ENCODE results near the gene IGSF10. TPM values are rescaled to one million over a fixed set of nuclear protein-coding genes. Genes with fewer than 3 reads are reported as not detected.

IGSF10 gene
- total and polyA plus RNA-seq, 10 of the 15 experiments (the other 5 are each of a cell fraction or from before 2014, with no cell fraction given) = under 0.01 to 0.18 (median 0.03) TPM; not detected in 2

DNA sequence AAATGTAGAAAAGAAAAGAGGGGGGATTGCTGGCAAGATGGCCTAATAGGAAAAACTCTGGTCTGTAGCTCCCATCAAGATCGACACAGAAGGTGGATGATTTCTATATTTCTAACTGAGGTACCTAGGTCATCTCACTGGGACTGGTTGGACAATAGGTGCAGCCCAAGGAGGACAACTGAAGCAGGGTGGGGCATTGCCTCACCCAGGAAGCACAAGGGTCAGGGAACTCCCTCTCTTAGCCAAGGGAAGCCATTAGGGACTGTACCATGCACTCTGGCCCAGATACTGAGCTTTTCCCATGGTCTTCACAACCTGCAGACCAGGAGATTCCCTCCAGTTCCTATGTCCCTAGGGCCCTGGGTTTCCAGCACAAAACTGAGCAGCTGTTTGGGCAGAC is 22.6 kb upstream of the IGSF10 start (continued):
- TF ChIP-seq, protein P1, sequence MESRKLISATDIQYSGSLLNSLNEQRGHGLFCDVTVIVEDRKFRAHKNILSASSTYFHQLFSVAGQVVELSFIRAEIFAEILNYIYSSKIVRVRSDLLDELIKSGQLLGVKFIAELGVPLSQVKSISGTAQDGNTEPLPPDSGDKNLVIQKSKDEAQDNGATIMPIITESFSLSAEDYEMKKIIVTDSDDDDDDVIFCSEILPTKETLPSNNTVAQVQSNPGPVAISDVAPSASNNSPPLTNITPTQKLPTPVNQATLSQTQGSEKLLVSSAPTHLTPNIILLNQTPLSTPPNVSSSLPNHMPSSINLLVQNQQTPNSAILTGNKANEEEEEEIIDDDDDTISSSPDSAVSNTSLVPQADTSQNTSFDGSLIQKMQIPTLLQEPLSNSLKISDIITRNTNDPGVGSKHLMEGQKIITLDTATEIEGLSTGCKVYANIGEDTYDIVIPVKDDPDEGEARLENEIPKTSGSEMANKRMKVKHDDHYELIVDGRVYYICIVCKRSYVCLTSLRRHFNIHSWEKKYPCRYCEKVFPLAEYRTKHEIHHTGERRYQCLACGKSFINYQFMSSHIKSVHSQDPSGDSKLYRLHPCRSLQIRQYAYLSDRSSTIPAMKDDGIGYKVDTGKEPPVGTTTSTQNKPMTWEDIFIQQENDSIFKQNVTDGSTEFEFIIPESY (IDR thresholded peaks at IDR 0.05) = no peak
- TF ChIP-seq FOXK2 (IDR thresholded peaks at IDR 0.05) = no peak
- no peak for TF ChIP-seq FOXM1 (IDR thresholded peaks at IDR 0.05; ENCODE audit: low read depth, low read length)
- no peak for TF ChIP-seq POLR2AphosphoS5 (IDR thresholded peaks at IDR 0.05; ENCODE audit: low read length)

DNA sequence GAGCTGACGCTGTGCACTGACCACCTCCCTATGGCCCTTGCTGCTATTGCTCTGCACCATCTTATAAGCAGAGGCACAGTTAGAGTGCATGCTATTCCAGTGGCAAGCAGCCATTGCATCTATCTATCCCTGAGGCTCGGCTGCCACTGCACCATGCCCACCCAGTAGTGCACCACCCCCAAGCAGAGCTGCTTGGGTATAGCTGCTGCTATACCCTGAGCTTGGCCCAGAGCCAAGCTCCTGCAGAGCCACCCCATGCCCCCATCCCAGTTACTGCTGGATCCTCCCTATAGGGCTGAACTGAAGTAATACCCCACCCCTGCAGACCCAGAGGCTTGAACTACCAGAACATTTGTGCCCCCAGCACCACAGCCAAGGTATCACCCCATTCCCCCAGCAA is 19.6 kb upstream of the IGSF10 start:
- in situ Hi-C loops (cut with MboI) = no loop called here
- no peaks in the 10 kb centered on the region for H3K79me2 ChIP-seq (ENCODE audit: control insufficient read depth, insufficient read depth, low read length)
- no peaks in the 10 kb centered on the region for H3K9me3 ChIP-seq (replicated peaks; ENCODE audit: control insufficient read depth, insufficient read depth, low read length)
- no peak overlapping the region for H3K4me2 ChIP-seq (ENCODE audit: control insufficient read depth, insufficient read depth)
- TF ChIP-seq TBL1XR1 (IDR thresholded peaks at IDR 0.05; ENCODE audit: low read depth, low read length) (no peak), RELA (IDR thresholded peaks at IDR 0.05; ENCODE audit: borderline replicate concordance, partially characterized antibody) (no peak), CEBPB (IDR thresholded peaks at IDR 0.05; ENCODE audit: borderline replicate concordance in 1 of 2, low read depth in 2 of 2, low read length in 2 of 2) (no peak), SMAD5 (IDR thresholded peaks at IDR 0.05; ENCODE audit: low read depth) (no peak), ESRRA (IDR thresholded peaks at IDR 0.05; ENCODE audit: low read length) (no peak), CHD2 (IDR thresholded peaks at IDR 0.05; ENCODE audit: borderline replicate concordance, low read depth, low read length) (no peak), KDM1A (IDR thresholded peaks at IDR 0.05; ENCODE audit: borderline replicate concordance) (no peak), TCF12 (IDR thresholded peaks at IDR 0.05; ENCODE audit: low read depth, low read length) (no peak), SRF (IDR thresholded peaks at IDR 0.05; ENCODE audit: low read depth in 2 of 2, low read length in 2 of 2) (no peak), NR2C1 (IDR thresholded peaks at IDR 0.05) (no peak), ZNF384 (IDR thresholded peaks at IDR 0.05; ENCODE audit: borderline replicate concordance, low read depth, low read length) (no peak), CHD4 (IDR thresholded peaks at IDR 0.05) (no peak)
- TF ChIP-seq, protein P2, sequence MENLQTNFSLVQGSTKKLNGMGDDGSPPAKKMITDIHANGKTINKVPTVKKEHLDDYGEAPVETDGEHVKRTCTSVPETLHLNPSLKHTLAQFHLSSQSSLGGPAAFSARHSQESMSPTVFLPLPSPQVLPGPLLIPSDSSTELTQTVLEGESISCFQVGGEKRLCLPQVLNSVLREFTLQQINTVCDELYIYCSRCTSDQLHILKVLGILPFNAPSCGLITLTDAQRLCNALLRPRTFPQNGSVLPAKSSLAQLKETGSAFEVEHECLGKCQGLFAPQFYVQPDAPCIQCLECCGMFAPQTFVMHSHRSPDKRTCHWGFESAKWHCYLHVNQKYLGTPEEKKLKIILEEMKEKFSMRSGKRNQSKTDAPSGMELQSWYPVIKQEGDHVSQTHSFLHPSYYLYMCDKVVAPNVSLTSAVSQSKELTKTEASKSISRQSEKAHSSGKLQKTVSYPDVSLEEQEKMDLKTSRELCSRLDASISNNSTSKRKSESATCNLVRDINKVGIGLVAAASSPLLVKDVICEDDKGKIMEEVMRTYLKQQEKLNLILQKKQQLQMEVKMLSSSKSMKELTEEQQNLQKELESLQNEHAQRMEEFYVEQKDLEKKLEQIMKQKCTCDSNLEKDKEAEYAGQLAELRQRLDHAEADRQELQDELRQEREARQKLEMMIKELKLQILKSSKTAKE (IDR thresholded peaks at IDR 0.05; ENCODE audit: low read depth, poor library complexity, severe bottlenecking) = no peak
- ChIA-PET POLR2A (no interaction called here), CTCF (interaction anchor here (1.5 kb wide), 1 partner anchor 128 kb away, joined by 3 read pairs; no protein-coding TSS in a partner anchor), RAD21 (ENCODE audit: unreplicated experiment) (no interaction called here), SMC1A (ENCODE audit: uncharacterized antibody, unreplicated experiment) (no interaction called here)
- BruUV-seq (replicated peaks) = no TSS peak
- WGBS (ENCODE audit: insufficient coverage, insufficient replicate concordance, low lambda C conversion rate, missing lambda C conversion rate) = 50% methylated on average over 2 of the region's 2 CpGs
- no peaks in the 10 kb centered on the region for H3K4me1 ChIP-seq (ENCODE audit: control insufficient read depth, insufficient read depth, low read length)
- no peaks in the 10 kb centered on the region; a peak in 2 of 4 replicates for H3K27me3 ChIP-seq (replicated peaks in 1 of 2; ENCODE audit: control insufficient read depth in 2 of 2, insufficient read depth in 2 of 2, low read length in 1 of 2)
- ATAC-seq (no peak), FAIRE-seq (no peak), DNase-seq (ENCODE audit: low read depth, low spot score) (no peak)
- H3K27ac ChIP-seq (ENCODE audit: control insufficient read depth, insufficient read depth) = no peak overlapping the region
- no peak overlapping the region for H3K4me3 ChIP-seq
- intact Hi-C loops (cut with micrococcal nuclease; ENCODE audit: unreplicated experiment) = no loop called here
- no peak overlapping the region for H3K9ac ChIP-seq (ENCODE audit: control insufficient read depth, insufficient read depth, low read length)
- no peaks in the 10 kb centered on the region for H3K36me3 ChIP-seq (ENCODE audit: control insufficient read depth in 2 of 2, insufficient read depth in 2 of 2, low read length in 1 of 2)
- no peaks in the 10 kb centered on the region for H4K20me1 ChIP-seq (ENCODE audit: control insufficient read depth, insufficient read depth)
- H2AFZ ChIP-seq (ENCODE audit: control insufficient read depth, low read depth, low read length) = no peak overlapping the region
